ENCODE measurements around the gene PRCC. TPM values are rescaled to one million over a fixed set of nuclear protein-coding genes. Genes with fewer than 3 reads are reported as not detected.

Gene PRCC
- total and polyA plus RNA-seq, 2 of the 4 experiments (the other 2 are of a cell fraction): 10.6 to 59.6 TPM

GRCh38 chr1:156748670-156749418, 18.5 kb upstream of the PRCC start:
- Histone ChIP-seq H3K18ac (ENCODE audit: low read depth, low read length) (peak overlapping the region; percentile 73), H3K56ac (ENCODE audit: extremely low read depth, insufficient read depth, low read length) (peak overlapping the region; percentile 91), H4K8ac (ENCODE audit: low read depth in 2 of 2, low read length in 2 of 2) (peak overlapping the region; percentile 93 to 96), H2BK5ac (ENCODE audit: low read depth, low read length, poor library complexity, severe bottlenecking) (peak overlapping the region; percentile 98), H3K27me3 (ENCODE audit: control insufficient read depth, insufficient read depth, low read length) (no peaks in the 10 kb centered on the region), H2BK120ac (ENCODE audit: low read depth, low read length) (peak overlapping the region; percentile 95), H3K4ac (ENCODE audit: low read depth, low read length) (peak overlapping the region; percentile 98), H3K4me2 (ENCODE audit: low read depth, low read length) (peak overlapping the region; percentile 93), H3K36me3 (ENCODE audit: control insufficient read depth, insufficient read depth, low read length) (peaks cover 8% of the 10 kb centered on the region; the same call in 1 of the 2 replicates), H3K14ac (replicated peaks; ENCODE audit: low read depth, low read length) (peak overlapping the region; percentile 99), H2AK5ac (ENCODE audit: low read depth, low read length) (peak overlapping the region; percentile 83), H4K91ac (ENCODE audit: insufficient read depth, low read depth, low read length) (peak overlapping the region; percentile 99), H3K9me3 (ENCODE audit: control insufficient read depth, insufficient read depth, low read length) (no peaks in the 10 kb centered on the region), H2BK15ac (ENCODE audit: low read depth, low read length) (peak overlapping the region; percentile 97; the same call in 2 of the 3 replicates), H3K27ac (ENCODE audit: insufficient read depth, low read length) (peak overlapping the region; percentile 95), H3K9ac (ENCODE audit: low read depth, low read length) (peak overlapping the region; percentile 78), H3K23ac (ENCODE audit: low read depth, low read length) (peak overlapping the region; percentile 97), H3K4me3 (ENCODE audit: insufficient read depth, low read depth, low read length) (peak overlapping the region; percentile 1), H3K9me1 (ENCODE audit: insufficient read depth, low read length) (peaks cover 25% of the 10 kb centered on the region; the same call in 1 of the 2 replicates), H3K4me1 (ENCODE audit: control insufficient read depth, insufficient read depth, low read length) (peaks cover 35% of the 10 kb centered on the region), H4K5ac (ENCODE audit: low read depth, low read length) (peak overlapping the region; percentile 90), H3K79me1 (ENCODE audit: low read depth in 1 of 2, low read length in 2 of 2) (peaks cover 16 to 68% of the 10 kb centered on the region in 2 experiments), H4K20me1 (ENCODE audit: insufficient read depth, low read length) (0 out of 2 replicates have a peak, but pooled peaks cover 11% of the 10 kb centered on the region), H2AFZ (replicated peaks; ENCODE audit: low read length, poor library complexity) (peak overlapping the region; percentile 49), H2AK9ac (replicated peaks; ENCODE audit: low read depth, low read length, poor library complexity) (peak overlapping the region; percentile 100), H2BK20ac (ENCODE audit: low read depth, low read length) (peak overlapping the region; percentile 74)
- BruUV-seq (replicated peaks): no TSS peak
- in situ Hi-C loops (cut with MboI; ENCODE audit: low sequenced_read_pairs): no loop called here
- intact Hi-C loops (cut with micrococcal nuclease): no loop called here
- POLR2A ChIA-PET (ENCODE audit: unreplicated experiment): no interaction called here
- dilution Hi-C loops (cut with HindIII; ENCODE audit: low sequenced_read_pairs, unreplicated experiment): no loop called here
- no peak for ATAC-seq (ENCODE audit: low read depth)
- no CpG with 5 or more reads among the region's 9 CpGs for WGBS, 2 experiments (ENCODE audit: extremely low coverage in 2 of 2, insufficient read length in 1 of 2)
- no peak for TF ChIP-seq NFE2L2 (IDR thresholded peaks at IDR 0.05; ENCODE audit: low read depth, low read length)
- TF ChIP-seq CEBPB (IDR thresholded peaks at IDR 0.05; ENCODE audit: low read depth, low read length): peak; percentile 64
- no peak for TF ChIP-seq SMC3 (IDR thresholded peaks at IDR 0.05; ENCODE audit: low read depth, low read length)
- TF ChIP-seq MXI1 (IDR thresholded peaks at IDR 0.05; ENCODE audit: borderline replicate concordance, low read depth, low read length): 0 out of 2 replicates have a peak, but pooled peaks have one; percentile 25
- no peak for TF ChIP-seq FOS (IDR thresholded peaks at IDR 0.05; ENCODE audit: low read depth, low read length)
- peak; percentile 76 for TF ChIP-seq USF2 (IDR thresholded peaks at IDR 0.05; ENCODE audit: low read depth, low read length)
- peak; percentile 63 for DNase-seq
- CTCF ChIA-PET: no interaction called here

All from IMR-90 (cell line).